ENCODE data around the gene NAA30.

The NAA30 gene

GRCh38 chr14:57400556-57401494 lies 10.4 kb downstream of the NAA30 start:
- H3K36me3 ChIP-seq (ENCODE audit: control insufficient read depth, insufficient read depth, low read length), result peaks cover 60% of the 10 kb centered on the region
- no peak overlapping the region for H3K27ac ChIP-seq (ENCODE audit: low read depth, low read length, severe bottlenecking)
- H3K4me3 ChIP-seq (ENCODE audit: extremely low read depth, insufficient read depth, low read length, poor library complexity, severe bottlenecking), result no peak overlapping the region

GRCh38 chr14:57401501-57401900 lies 11.1 kb downstream of the NAA30 start:
- Histone ChIP-seq H3K36me3 (ENCODE audit: control insufficient read depth, insufficient read depth, low read length) (peaks cover 56% of the 10 kb centered on the region), H3K27ac (ENCODE audit: low read depth, low read length, severe bottlenecking) (no peak overlapping the region), H3K4me1 (ENCODE audit: control insufficient read depth, insufficient read depth, low read length, poor library complexity, severe bottlenecking) (no peaks in the 10 kb centered on the region), H3K9me3 (ENCODE audit: control insufficient read depth, low read length) (no peaks in the 10 kb centered on the region), H3K4me3 (ENCODE audit: extremely low read depth, insufficient read depth, low read length, poor library complexity, severe bottlenecking) (no peak overlapping the region)
- WGBS, 2 experiments (ENCODE audit: insufficient coverage in 2 of 2), result 100% methylated on average over 2 of the region's 2 CpGs

More at GRCh38 chr14:57400556-57401494, 10.4 kb downstream of the NAA30 start:
- Histone ChIP-seq H3K4me1 (ENCODE audit: control insufficient read depth, insufficient read depth, low read length, poor library complexity, severe bottlenecking) (no peaks in the 10 kb centered on the region), H3K9me3 (ENCODE audit: control insufficient read depth, low read length) (no peaks in the 10 kb centered on the region)
- WGBS, 2 experiments (ENCODE audit: insufficient coverage in 2 of 2), result 81 to 92% methylated on average over 1 to 2 of the region's 4 CpGs

- Histone ChIP-seq H3K27ac (ENCODE audit: low read depth, low read length, severe bottlenecking) (no peak overlapping the region), H3K9me3 (ENCODE audit: control insufficient read depth, low read length) (no peaks in the 10 kb centered on the region), H3K36me3 (ENCODE audit: control insufficient read depth, insufficient read depth, low read length) (peaks cover 50% of the 10 kb centered on the region), H3K4me3 (ENCODE audit: extremely low read depth, insufficient read depth, low read length, poor library complexity, severe bottlenecking) (no peak overlapping the region), H3K4me1 (ENCODE audit: control insufficient read depth, insufficient read depth, low read length, poor library complexity, severe bottlenecking) (no peaks in the 10 kb centered on the region)
- no CpG with 5 or more reads among the region's 1 CpG for WGBS, 2 experiments (ENCODE audit: insufficient coverage in 2 of 2)
Observed at GRCh38 chr14:57402173-57402852, 11.9 kb downstream of the NAA30 start.

- Histone ChIP-seq H3K27ac (ENCODE audit: low read depth, low read length, severe bottlenecking) (no peak overlapping the region), H3K36me3 (ENCODE audit: control insufficient read depth, insufficient read depth, low read length) (peaks cover 42% of the 10 kb centered on the region), H3K9me3 (ENCODE audit: control insufficient read depth, low read length) (no peaks in the 10 kb centered on the region), H3K4me3 (ENCODE audit: extremely low read depth, insufficient read depth, low read length, poor library complexity, severe bottlenecking) (no peak overlapping the region), H3K4me1 (ENCODE audit: control insufficient read depth, insufficient read depth, low read length, poor library complexity, severe bottlenecking) (no peaks in the 10 kb centered on the region)
- no CpG with 5 or more reads among the region's 1 CpG for WGBS, 2 experiments (ENCODE audit: insufficient coverage in 2 of 2)
Observed at GRCh38 chr14:57403521-57403864, 13.1 kb downstream of the NAA30 start.

- Histone ChIP-seq H3K9me3 (ENCODE audit: control insufficient read depth, low read length) (no peaks in the 10 kb centered on the region), H3K27ac (ENCODE audit: low read depth, low read length, severe bottlenecking) (no peak overlapping the region), H3K4me1 (ENCODE audit: control insufficient read depth, insufficient read depth, low read length, poor library complexity, severe bottlenecking) (no peaks in the 10 kb centered on the region), H3K36me3 (ENCODE audit: control insufficient read depth, insufficient read depth, low read length) (peaks cover 40% of the 10 kb centered on the region), H3K4me3 (ENCODE audit: extremely low read depth, insufficient read depth, low read length, poor library complexity, severe bottlenecking) (no peak overlapping the region)
- 40% methylated on average over 1 of the region's 2 CpGs; no CpG with 5 or more reads in 1 of the 2 experiments for WGBS, 2 experiments (ENCODE audit: insufficient coverage in 2 of 2)
Observed at GRCh38 chr14:57405562-57405961, 15.2 kb downstream of the NAA30 start.

- Histone ChIP-seq H3K4me1 (ENCODE audit: control insufficient read depth, insufficient read depth, low read length, poor library complexity, severe bottlenecking) (no peaks in the 10 kb centered on the region), H3K27ac (ENCODE audit: low read depth, low read length, severe bottlenecking) (no peak overlapping the region), H3K9me3 (ENCODE audit: control insufficient read depth, low read length) (no peaks in the 10 kb centered on the region), H3K36me3 (ENCODE audit: control insufficient read depth, insufficient read depth, low read length) (peaks cover 38% of the 10 kb centered on the region), H3K4me3 (ENCODE audit: extremely low read depth, insufficient read depth, low read length, poor library complexity, severe bottlenecking) (no peak overlapping the region)
- WGBS, 2 experiments (ENCODE audit: insufficient coverage in 2 of 2), result 100% methylated on average over 1 of the region's 2 CpGs
Observed at GRCh38 chr14:57408037-57408436, 17.7 kb downstream of the NAA30 start.

GRCh38 chr14:57408634-57409033 lies 18.2 kb downstream of the NAA30 start:
- H3K27ac ChIP-seq (ENCODE audit: low read depth, low read length, severe bottlenecking), result no peak overlapping the region
- peaks cover 35% of the 10 kb centered on the region for H3K36me3 ChIP-seq (ENCODE audit: control insufficient read depth, insufficient read depth, low read length)
- H3K4me1 ChIP-seq (ENCODE audit: control insufficient read depth, insufficient read depth, low read length, poor library complexity, severe bottlenecking), result no peaks in the 10 kb centered on the region
- no CpG with 5 or more reads among the region's 1 CpG for WGBS, 2 experiments (ENCODE audit: insufficient coverage in 2 of 2)
- no peaks in the 10 kb centered on the region for H3K9me3 ChIP-seq (ENCODE audit: control insufficient read depth, low read length)
- H3K4me3 ChIP-seq (ENCODE audit: extremely low read depth, insufficient read depth, low read length, poor library complexity, severe bottlenecking), result no peak overlapping the region

- Histone ChIP-seq H3K36me3 (ENCODE audit: control insufficient read depth, insufficient read depth, low read length) (peaks cover 18% of the 10 kb centered on the region), H3K4me3 (ENCODE audit: extremely low read depth, insufficient read depth, low read length, poor library complexity, severe bottlenecking) (no peak overlapping the region), H3K4me1 (ENCODE audit: control insufficient read depth, insufficient read depth, low read length, poor library complexity, severe bottlenecking) (no peaks in the 10 kb centered on the region), H3K9me3 (ENCODE audit: control insufficient read depth, low read length) (no peaks in the 10 kb centered on the region), H3K27ac (ENCODE audit: low read depth, low read length, severe bottlenecking) (no peak overlapping the region)
- no CpG with 5 or more reads among the region's 2 CpGs for WGBS, 2 experiments (ENCODE audit: insufficient coverage in 2 of 2)
Observed at GRCh38 chr14:57412341-57412740, 22.0 kb downstream of the NAA30 start.

- Histone ChIP-seq H3K36me3 (ENCODE audit: control insufficient read depth, insufficient read depth, low read length) (peaks cover 12% of the 10 kb centered on the region), H3K27ac (ENCODE audit: low read depth, low read length, severe bottlenecking) (no peak overlapping the region), H3K4me3 (ENCODE audit: extremely low read depth, insufficient read depth, low read length, poor library complexity, severe bottlenecking) (no peak overlapping the region), H3K4me1 (ENCODE audit: control insufficient read depth, insufficient read depth, low read length, poor library complexity, severe bottlenecking) (no peaks in the 10 kb centered on the region), H3K9me3 (ENCODE audit: control insufficient read depth, low read length) (no peaks in the 10 kb centered on the region)
- 94 to 100% methylated on average over 2 of the region's 2 CpGs for WGBS, 2 experiments (ENCODE audit: insufficient coverage in 2 of 2)
Observed at GRCh38 chr14:57413849-57414248, 23.5 kb downstream of the NAA30 start.

- WGBS, 2 experiments (ENCODE audit: insufficient coverage in 2 of 2), result no CpG with 5 or more reads among the region's 1 CpG
- no peak overlapping the region for H3K27ac ChIP-seq (ENCODE audit: low read depth, low read length, severe bottlenecking)
Observed at GRCh38 chr14:57417228-57417627, 26.8 kb downstream of the NAA30 start.

GRCh38 chr14:57418999-57419398 lies 28.6 kb downstream of the NAA30 start:
- Histone ChIP-seq H3K9me3 (ENCODE audit: control insufficient read depth, low read length) (no peaks in the 10 kb centered on the region), H3K4me1 (ENCODE audit: control insufficient read depth, insufficient read depth, low read length, poor library complexity, severe bottlenecking) (no peaks in the 10 kb centered on the region), H3K4me3 (ENCODE audit: extremely low read depth, insufficient read depth, low read length, poor library complexity, severe bottlenecking) (no peak overlapping the region), H3K27ac (ENCODE audit: low read depth, low read length, severe bottlenecking) (no peak overlapping the region), H3K36me3 (ENCODE audit: control insufficient read depth, insufficient read depth, low read length) (no peaks in the 10 kb centered on the region)
- 100% methylated on average over 2 of the region's 4 CpGs; no CpG with 5 or more reads in 1 of the 2 experiments for WGBS, 2 experiments (ENCODE audit: insufficient coverage in 2 of 2)

More at GRCh38 chr14:57417228-57417627, 26.8 kb downstream of the NAA30 start:
- H3K9me3 ChIP-seq (ENCODE audit: control insufficient read depth, low read length), result no peaks in the 10 kb centered on the region
- no peaks in the 10 kb centered on the region for H3K36me3 ChIP-seq (ENCODE audit: control insufficient read depth, insufficient read depth, low read length)
- no peak overlapping the region for H3K4me3 ChIP-seq (ENCODE audit: extremely low read depth, insufficient read depth, low read length, poor library complexity, severe bottlenecking)
- no peaks in the 10 kb centered on the region for H3K4me1 ChIP-seq (ENCODE audit: control insufficient read depth, insufficient read depth, low read length, poor library complexity, severe bottlenecking)
